Endothelial cell of umbilical vein (primary cell): ENCODE results near the gene GALR2.

ENCODE experiments used
- CTCF ChIP-seq, 2 donors: IDR thresholded peaks; 1 replicate in 1 of 2; 2 replicates in 1 of 2; pipeline ENCODE4 v1.5.1; 2011; ENCODE audit warnings: low read length in 2 of 2, mild to moderate bottlenecking in 2 of 2, moderate library complexity in 2 of 2, control low read depth in 1 of 2, inconsistent platforms in 1 of 2, low read depth in 1 of 2; ENCODE audit not compliant: insufficient read depth in 1 of 2; ENCODE audit errors: extremely low read depth in 1 of 2
- EZH2 ChIP-seq: IDR thresholded peaks from 2 replicates; pipeline ENCODE4 v1.6.1; 2012; ENCODE audit warnings: borderline replicate concordance, low read depth, mild to moderate bottlenecking, moderate library complexity, low read length, inconsistent platforms; ENCODE audit not compliant: severe bottlenecking
- FOS ChIP-seq: IDR thresholded peaks from 2 replicates; pipeline ENCODE4 v1.6.1; 2011; ENCODE audit warnings: mild to moderate bottlenecking, low read length, moderate library complexity, borderline replicate concordance; ENCODE audit not compliant: insufficient read depth
- GATA2 ChIP-seq: IDR thresholded peaks from 2 replicates; pipeline ENCODE4 v1.7.0; 2011; ENCODE audit warnings: low read depth, mild to moderate bottlenecking, moderate library complexity, mixed read lengths, low read length; ENCODE audit not compliant: insufficient read length, insufficient read depth
- JUN ChIP-seq: IDR thresholded peaks from 2 replicates; pipeline ENCODE4 v1.6.1; 2011; ENCODE audit warnings: borderline replicate concordance, low read depth; ENCODE audit not compliant: insufficient read length, insufficient read depth
- MAX ChIP-seq: IDR thresholded peaks from 2 replicates; pipeline ENCODE4 v1.6.1; 2011; ENCODE audit not compliant: insufficient read depth, insufficient read length
- MYC ChIP-seq: IDR thresholded peaks from one replicate; pipeline ENCODE4 v1.6.1; 2011; ENCODE audit warnings: mild to moderate bottlenecking, low read depth, low read length
- POLR2A ChIP-seq: IDR thresholded peaks from 2 replicates; pipeline ENCODE4 v1.6.1; 2012; ENCODE audit warnings: low read depth, mild to moderate bottlenecking, control low read depth, low read length
- POLR2AphosphoS5 ChIP-seq: IDR thresholded peaks from 2 replicates; pipeline ENCODE4 v1.6.1; 2012; ENCODE audit warnings: low read depth, mild to moderate bottlenecking, control low read depth, low read length, moderate library complexity; ENCODE audit not compliant: insufficient read depth

- no peak for TF ChIP-seq CTCF (IDR thresholded peaks at IDR 0.05; ENCODE audit: extremely low read depth in 1 of 2, insufficient read depth in 1 of 2, low read depth in 1 of 2, low read length in 2 of 2)
- TF ChIP-seq POLR2A = no peak
- TF ChIP-seq POLR2AphosphoS5 = no peak
- TF ChIP-seq EZH2 = no peak
- no peak for TF ChIP-seq MAX
- TF ChIP-seq GATA2 = no peak
- no peak for TF ChIP-seq JUN
- TF ChIP-seq MYC = no peak
- no peak for TF ChIP-seq FOS
Measured at GRCh38 chr17:76111956-76112355, 37.4 kb downstream of the GALR2 start.
